NCI-H524 treated with DMSO at 0.1 percent for 48 hours (cell line): ENCODE results near the gene SEMA3D.

ENCODE experiments used
- DNase-seq: peaks from one replicate; lab custom pipeline; 2025; lab: John Stamatoyannopoulos, UW

The SEMA3D gene

GRCh38 chr7:84985073-84985784 lies 201.6 kb downstream of the SEMA3D start:
- DNase-seq, result no peak

GRCh38 chr7:84982199-84982598 lies 204.7 kb downstream of the SEMA3D start:
- no peak for DNase-seq

DNA sequence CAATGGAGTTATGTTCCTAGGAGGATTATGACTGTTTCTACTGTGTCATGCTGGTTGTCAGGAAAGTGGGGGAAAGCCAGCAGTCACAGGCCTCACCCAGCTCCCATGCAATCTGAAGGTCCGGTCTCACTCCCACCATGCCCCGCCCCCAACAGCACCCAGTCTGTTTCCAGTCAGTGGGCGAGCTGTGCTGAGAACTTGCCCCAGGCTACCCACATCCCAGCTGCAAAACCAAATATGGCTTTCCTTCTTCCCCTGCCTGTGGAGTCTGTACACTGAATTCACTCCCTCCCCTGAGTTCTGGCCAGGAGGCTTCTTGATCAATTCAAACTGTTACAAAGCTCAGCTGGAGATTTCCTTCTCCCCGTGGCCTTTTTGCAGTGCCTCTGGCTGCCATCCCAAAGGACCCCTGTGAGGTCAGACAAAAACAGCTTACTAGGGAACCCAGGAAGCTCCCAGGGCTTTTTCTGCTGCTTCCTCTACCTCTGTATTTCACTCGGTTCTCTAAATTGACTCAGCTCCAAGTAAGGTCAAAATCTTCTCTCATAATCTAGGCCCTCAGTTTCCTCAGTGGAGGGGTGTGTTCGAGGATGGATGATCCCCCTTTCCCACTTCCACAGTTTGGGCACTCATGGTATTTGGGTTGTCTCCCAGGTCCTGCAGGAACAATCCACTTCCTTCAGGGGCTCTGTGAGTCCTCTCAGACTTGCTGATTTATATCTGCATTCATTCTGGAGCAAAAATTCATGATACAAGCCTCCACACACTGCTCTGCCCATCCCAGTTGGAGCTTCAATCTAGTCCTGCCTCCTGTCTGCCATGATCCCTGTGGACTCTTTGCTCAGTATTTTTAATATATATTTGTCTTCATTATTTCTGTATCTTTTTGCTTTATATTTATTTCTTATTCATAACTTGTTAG lies 205.5 kb downstream of the SEMA3D start:
- no peak for DNase-seq

DNA sequence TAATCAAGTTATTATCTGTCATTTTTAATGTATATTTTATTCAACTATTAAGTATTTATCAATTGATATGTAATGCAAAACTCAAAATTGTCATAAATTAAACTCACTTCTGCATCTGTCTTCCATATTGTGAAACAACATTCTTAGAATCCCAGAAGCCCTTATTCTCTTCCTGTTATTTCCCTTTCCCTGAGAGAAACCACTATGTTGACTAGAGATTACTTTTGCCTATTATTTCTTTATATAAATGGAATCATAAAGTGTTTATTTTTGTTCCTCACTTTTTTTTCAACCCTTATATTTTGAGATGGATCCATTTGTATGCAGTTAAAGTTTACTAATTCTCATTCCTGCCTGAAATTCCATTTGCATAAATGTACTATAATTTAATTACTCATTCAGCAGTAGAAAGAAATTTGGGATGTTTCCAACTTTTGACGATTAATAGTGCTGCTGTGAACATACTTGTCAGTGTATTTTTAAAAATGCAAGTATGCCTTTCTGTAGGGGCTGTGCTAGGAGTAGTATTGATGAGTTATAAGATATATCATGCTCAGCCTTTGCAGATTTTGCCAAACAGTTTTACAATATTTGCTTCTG lies 211.2 kb downstream of the SEMA3D start:
- no peak for DNase-seq

DNA sequence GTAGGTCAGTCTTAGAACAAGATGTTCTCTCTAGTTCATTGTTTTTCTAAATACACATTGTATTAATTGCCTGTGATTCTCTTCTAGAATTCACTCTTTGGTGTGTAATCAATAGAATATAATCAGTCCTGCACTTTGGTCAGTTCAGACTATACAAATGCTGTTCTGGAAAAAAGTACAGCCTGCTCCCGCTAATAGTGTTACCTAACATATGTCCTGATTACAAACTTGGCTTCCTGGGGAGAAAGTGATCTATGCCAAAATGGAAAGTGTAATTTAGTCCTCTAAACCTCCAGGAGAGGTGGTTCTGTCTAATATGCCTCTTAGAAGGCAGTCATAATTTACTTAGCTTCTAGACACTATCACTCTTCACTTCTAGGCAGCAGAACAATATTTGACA lies 215.5 kb downstream of the SEMA3D start:
- no peak for DNase-seq

DNA sequence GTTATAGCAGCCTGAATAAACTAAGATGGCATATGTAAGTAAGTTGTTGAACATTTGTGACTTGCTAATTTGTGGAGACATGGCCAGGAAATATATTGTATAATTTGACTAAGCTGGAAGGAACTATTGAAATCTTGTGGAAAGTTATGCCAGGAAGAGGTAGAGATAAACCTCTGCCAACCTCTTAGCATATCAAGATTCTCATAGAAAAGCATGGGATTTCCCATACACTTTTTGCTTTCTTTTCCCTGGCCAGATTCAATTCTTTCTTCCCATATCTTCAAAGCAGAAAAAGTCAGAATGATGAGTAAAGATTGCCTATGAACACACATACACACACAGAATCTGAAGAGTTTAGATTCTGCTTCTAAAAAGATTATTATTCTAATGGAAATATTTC lies 216.2 kb downstream of the SEMA3D start:
- no peak for DNase-seq

DNA sequence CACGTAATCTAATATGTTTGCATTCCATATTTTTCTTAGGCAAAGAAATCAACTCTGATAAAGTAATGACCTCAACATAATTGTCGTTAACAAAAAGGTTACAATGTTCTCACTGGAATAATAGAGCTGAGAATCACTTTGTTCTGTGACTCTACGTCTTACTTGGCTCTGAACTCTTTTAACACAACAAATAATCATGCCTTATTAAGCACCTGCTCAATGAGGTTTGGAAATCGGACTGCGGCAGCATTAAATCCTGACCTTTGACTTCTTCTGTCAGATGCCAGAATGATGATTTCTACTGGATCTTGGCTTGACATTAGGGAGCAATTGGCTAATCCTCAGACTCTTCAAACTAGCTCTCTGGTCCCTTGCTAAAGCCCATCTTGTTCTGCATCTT lies 233.6 kb downstream of the SEMA3D start:
- DNase-seq, result no peak

DNA sequence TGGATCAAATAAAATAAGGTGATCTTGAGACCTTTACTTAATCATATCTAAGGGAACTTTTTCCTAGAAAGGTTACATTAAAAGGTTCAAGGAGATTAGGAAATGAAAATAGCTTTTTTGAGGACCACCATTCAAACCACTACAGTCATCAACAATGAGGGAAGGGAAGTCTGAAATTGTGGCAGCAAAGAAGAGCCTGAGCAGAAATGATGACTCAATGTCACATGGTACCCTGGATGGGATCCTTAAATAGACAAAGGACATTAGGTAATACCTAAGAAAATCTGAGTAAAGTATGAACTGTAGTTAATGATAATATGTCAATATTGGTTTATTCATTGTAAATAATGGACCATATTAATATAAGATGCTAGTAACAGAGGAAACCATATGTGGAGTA lies 236.0 kb downstream of the SEMA3D start:
- no peak for DNase-seq

- DNase-seq, result no peak
These were observed 237.4 kb downstream of the SEMA3D start for GRCh38 chr7:84949501-84949900.

- no peak for DNase-seq
These were observed 237.8 kb downstream of the SEMA3D start for GRCh38 chr7:84949067-84949466.

- DNase-seq, result peak; percentile 71
These were observed 238.2 kb downstream of the SEMA3D start for GRCh38 chr7:84948634-84949033.

GRCh38 chr7:84946549-84946948 lies 240.3 kb downstream of the SEMA3D start:
- no peak for DNase-seq
